HCT116 (cell line): ENCODE measurements around the gene FARP1. TPM values are rescaled to one million over a fixed set of nuclear protein-coding genes. Genes with fewer than 3 reads are reported as not detected.

Experiments used
- ATAC-seq: fragments of 200-7000 bp; cut with Tn5 transposase; 2 replicates; pipeline ENCODE4 v1.9.1; 2020; ENCODE audit warnings: mild to moderate bottlenecking, moderate library complexity
- BruUV-seq: library from RNA; stranded (reverse); fragments of 400-500 nt; replicated peaks from 2 replicates; lab custom pipeline; 2021; lab: Mats Ljungman, UMichigan
- CTCF ChIA-PET: fragments of 300-600 bp; sonication (Branson Sonifier 250); formaldehyde crosslinking; loops from one replicate; lab custom pipeline; 2021; ENCODE audit warnings: antibody characterized with exemption; lab: Charles Lee
- POLR2A ChIA-PET: fragments of 300-600, 350-600 bp; sonication (Branson Sonifier 250); formaldehyde crosslinking; loops from one replicate; lab custom pipeline; 2021; ENCODE audit warnings: antibody characterized with exemption; lab: Charles Lee
- RAD21 ChIA-PET, 2 experiments: fragments of 300-600 bp; sonication (Branson Sonifier 250); formaldehyde crosslinking; loops; one replicate each; lab custom pipeline; 2023; ENCODE audit warnings: low total read pairs in 2 of 2; ENCODE audit not compliant: uncharacterized antibody in 2 of 2, unreplicated experiment in 2 of 2, low non-redundant PET in 1 of 2; lab: Charles Lee
- DNase-seq: peaks from one replicate; pipeline ENCODE4 v3.0.0-alpha.2; 2010; ENCODE audit warnings: low read depth, low spot score
- H2AFZ ChIP-seq: fragments of 200-600 bp; shearing (Covaris generic), sonication (generic); 2 replicates; pipeline ENCODE4 v1.6.1; 2017; ENCODE audit warnings: low read depth, mixed run types, mixed read lengths, antibody characterized with exemption, low read length; ENCODE audit not compliant: poor library complexity, severe bottlenecking
- H3K27ac ChIP-seq: 2 replicates; pipeline ENCODE4 v1.5.1; 2012; ENCODE audit warnings: low read depth, low read length
- H3K27me3 ChIP-seq: fragments of 200-600 bp; sonication (generic); 2 replicates; pipeline ENCODE4 v1.6.1; 2016; ENCODE audit warnings: mixed run types, low read length, mixed read lengths; ENCODE audit not compliant: insufficient read depth
- H3K36me3 ChIP-seq, 2 experiments: fragments of 200-500 bp in 1 of 2; fragments of 200-600 bp in 1 of 2; sonication (Bioruptor generic) in 1 of 2; sonication (generic) in 1 of 2; 2 replicates each; pipeline versions ENCODE4 v1.5.1 to v1.6.1; 2014 to 2016; ENCODE audit warnings: low read length in 2 of 2, inconsistent platforms in 1 of 2, mixed read lengths in 1 of 2, mixed run types in 1 of 2; ENCODE audit not compliant: insufficient read depth in 2 of 2, control insufficient read depth in 1 of 2
- H3K4me1 ChIP-seq, 2 experiments: fragments of 200-600 bp in 1 of 2; sonication (generic) in 1 of 2; 2 replicates each; pipeline versions ENCODE4 v1.5.1 to v1.6.1; 2012 to 2017; ENCODE audit warnings: low read length in 2 of 2, inconsistent platforms in 1 of 2, mild to moderate bottlenecking in 1 of 2, mixed read lengths in 1 of 2, mixed run types in 1 of 2, moderate library complexity in 1 of 2; ENCODE audit not compliant: insufficient read depth in 2 of 2, control insufficient read depth in 1 of 2
- H3K4me2 ChIP-seq: fragments of 200-600 bp; sonication (generic); 2 replicates; pipeline ENCODE4 v1.6.1; 2017; ENCODE audit warnings: mixed run types, low read length, mixed read lengths
- H3K4me3 ChIP-seq, 2 experiments: fragments of 200-600 bp in 1 of 2; sonication (generic) in 1 of 2; replicated peaks in 1 of 2; 2 replicates each; pipeline ENCODE4 v1.5.1; 2011 to 2016; ENCODE audit warnings: low read length in 2 of 2, control low read depth in 1 of 2, low read depth in 1 of 2, mild to moderate bottlenecking in 1 of 2, mixed read lengths in 1 of 2, mixed run types in 1 of 2
- H3K79me2 ChIP-seq: fragments of 200-600 bp; sonication (generic); 2 replicates; pipeline ENCODE4 v1.6.1; 2017; ENCODE audit warnings: mild to moderate bottlenecking, mixed run types, low read length, moderate library complexity, mixed read lengths; ENCODE audit not compliant: insufficient read depth
- H3K9ac ChIP-seq: fragments of 200-600 bp; sonication (generic); 2 replicates; pipeline ENCODE4 v1.6.1; 2016; ENCODE audit warnings: low read length, mixed read lengths
- H3K9me2 ChIP-seq: fragments of 200-600 bp; sonication (generic), shearing (Covaris generic); 2 replicates; pipeline ENCODE4 v1.6.1; 2017; ENCODE audit warnings: mixed run types, mild to moderate bottlenecking, moderate library complexity; ENCODE audit not compliant: insufficient read depth
- H3K9me3 ChIP-seq, 2 experiments: fragments of 200-500 bp in 1 of 2; fragments of 200-600 bp in 1 of 2; sonication (Bioruptor generic) in 1 of 2; sonication (generic) in 1 of 2; 2 replicates each; pipeline ENCODE4 v1.6.1; 2014 to 2017; ENCODE audit warnings: low read length in 2 of 2, mixed read lengths in 2 of 2, inconsistent platforms in 1 of 2, low read depth in 1 of 2, mild to moderate bottlenecking in 1 of 2, mixed run types in 1 of 2, moderate library complexity in 1 of 2; ENCODE audit not compliant: control insufficient read depth in 1 of 2, insufficient read depth in 1 of 2
- H4K20me1 ChIP-seq: fragments of 200-600 bp; sonication (generic), shearing (Covaris generic); 2 replicates; pipeline ENCODE4 v1.6.1; 2017; ENCODE audit warnings: mixed run types, mild to moderate bottlenecking, moderate library complexity; ENCODE audit not compliant: insufficient read depth
- ELF1 ChIP-seq: IDR thresholded peaks from 2 replicates; pipeline ENCODE4 v1.6.1; 2012; ENCODE audit warnings: low read depth, borderline replicate concordance
- EZH2 ChIP-seq: fragments of 200-600 bp; sonication (generic); IDR thresholded peaks from 2 replicates; pipeline ENCODE4 v1.6.1; 2017; ENCODE audit warnings: antibody characterized with exemption, mixed run types
- EZH2phosphoT487 ChIP-seq: fragments of 200-600 bp; IDR thresholded peaks from 2 replicates; pipeline ENCODE4 v1.6.1; 2018; ENCODE audit warnings: antibody characterized with exemption, borderline replicate concordance
- FOSL1 ChIP-seq: IDR thresholded peaks from 2 replicates; pipeline ENCODE4 v1.6.1; 2012; ENCODE audit warnings: low read depth
- POLR2A ChIP-seq: IDR thresholded peaks from 2 replicates; pipeline ENCODE4 v1.7.0; 2011; ENCODE audit warnings: borderline replicate concordance; ENCODE audit not compliant: insufficient read depth, insufficient read length; ENCODE audit errors: extremely low read depth
- POLR2AphosphoS5 ChIP-seq: IDR thresholded peaks from 2 replicates; pipeline ENCODE4 v1.6.1; 2011; ENCODE audit warnings: mild to moderate bottlenecking, low read depth, low read length, moderate library complexity
- SP1 ChIP-seq: IDR thresholded peaks from 2 replicates; pipeline ENCODE4 v1.6.1; 2012; ENCODE audit warnings: low read depth
- SRF ChIP-seq: IDR thresholded peaks from 2 replicates; pipeline ENCODE4 v1.6.1; 2012; ENCODE audit warnings: low read depth
- YY1 ChIP-seq: IDR thresholded peaks from 2 replicates; pipeline ENCODE4 v1.6.1; 2011; ENCODE audit warnings: low read length, low read depth, moderate library complexity, mild to moderate bottlenecking; ENCODE audit not compliant: insufficient replicate concordance; ENCODE audit errors: extremely low read depth
- ZFX ChIP-seq: fragments of 450-650 bp; IDR thresholded peaks from 2 replicates; pipeline ENCODE4 v1.6.1; 2017
- intact Hi-C: fragments of 100-400 bp; cut with micrococcal nuclease; formaldehyde crosslinking; loops from 2 replicates; pipeline ENCODE4 v1.10.0; 2022
- total RNA-seq: library from RNA; stranded (reverse); gene quantifications from one replicate; pipeline ENCODE4 v1.2.1, GENCODE V29; 2021; ENCODE audit not compliant: unreplicated experiment
- TF ChIP-seq, protein P1 (sequence below): IDR thresholded peaks from 2 replicates; pipeline ENCODE4 v1.6.1; 2011; ENCODE audit warnings: mild to moderate bottlenecking, low read length, moderate library complexity; ENCODE audit not compliant: insufficient replicate concordance; ENCODE audit errors: extremely low read depth
- TF ChIP-seq, protein P2 (sequence below), 3 experiments: fragments of 200-600 bp in 1 of 3; sonication (generic) in 1 of 3; IDR thresholded peaks in 2 of 3; conservative IDR thresholded peaks in 1 of 3; 2 replicates each; pipeline ENCODE4 v1.5.1; 2012 to 2017; ENCODE audit warnings: low read depth in 2 of 3, low read length in 2 of 3, antibody characterized with exemption in 1 of 3, borderline replicate concordance in 1 of 3, control low read depth in 1 of 3, mild to moderate bottlenecking in 1 of 3, mixed read lengths in 1 of 3, mixed run types in 1 of 3, moderate library complexity in 1 of 3; ENCODE audit not compliant: insufficient read depth in 1 of 3

The FARP1 gene
- total RNA-seq, 1 experiment from 2014 or later, result 30.5 TPM

DNA sequence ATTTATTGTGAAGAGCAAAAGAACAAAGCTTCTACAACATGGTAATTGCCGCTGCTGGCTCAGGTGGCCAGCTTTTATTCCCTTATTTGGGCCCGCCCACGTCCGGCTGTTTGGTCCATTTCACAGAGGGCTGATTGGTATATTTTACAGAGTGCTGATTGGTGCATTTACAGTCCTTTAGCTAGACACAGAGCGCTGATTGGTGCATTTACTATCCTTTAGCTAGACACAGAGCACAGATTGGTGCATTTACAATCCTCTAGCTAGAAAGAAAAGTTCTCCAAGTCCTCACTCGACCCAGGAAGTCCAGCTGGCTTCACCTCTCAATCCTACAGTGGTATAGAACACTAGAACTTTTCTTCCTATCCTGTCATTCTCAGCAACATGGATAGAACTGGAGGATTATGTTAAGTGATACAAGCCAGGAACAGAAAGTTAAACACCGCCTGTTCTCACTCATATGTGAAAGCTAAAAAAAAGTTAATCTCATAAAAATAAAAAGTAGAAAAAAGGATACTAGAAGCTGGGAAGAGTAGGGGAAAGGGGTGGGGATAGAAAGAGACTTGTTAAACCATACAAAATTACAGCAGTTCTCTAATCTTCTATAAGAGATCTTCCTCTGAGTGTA lies 33.6 kb upstream of the FARP1 start:
- POLR2A ChIA-PET, result no interaction called here
- no peak for DNase-seq

DNA sequence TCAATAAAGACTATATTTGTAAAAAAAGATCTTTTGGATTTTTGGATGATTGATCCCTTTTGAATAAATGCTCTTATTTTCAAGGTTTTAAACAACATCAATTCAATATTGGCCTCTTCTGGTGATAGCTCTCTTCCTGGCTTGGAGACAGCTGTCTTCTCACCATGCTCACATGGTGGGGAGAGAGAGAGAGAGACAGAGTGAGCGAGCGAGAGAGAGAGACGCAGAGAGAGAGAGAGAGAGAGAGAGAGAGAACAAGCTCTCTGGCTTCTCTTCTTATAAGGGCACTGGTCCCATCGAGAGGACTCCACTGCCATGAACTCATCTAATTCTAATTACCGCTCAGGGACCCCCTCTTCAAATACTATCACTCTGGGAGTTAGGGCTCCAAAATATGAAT lies 32.1 kb upstream of the FARP1 start:
- Histone ChIP-seq H2AFZ (no peak overlapping the region), H3K27ac (no peak overlapping the region), H3K27me3 (no peaks in the 10 kb centered on the region), H3K79me2 (no peaks in the 10 kb centered on the region), H3K4me3 (no peak overlapping the region), H3K4me2 (no peak overlapping the region), H4K20me1 (no peaks in the 10 kb centered on the region), H3K9ac (no peak overlapping the region), H3K9me3 (no peaks in the 10 kb centered on the region), H3K9me2 (no peaks in the 10 kb centered on the region), H3K36me3 (no peaks in the 10 kb centered on the region), H3K4me1 (no peaks in the 10 kb centered on the region)
- no TSS peak for BruUV-seq
- CTCF ChIA-PET, result no interaction called here
- DNase-seq (no peak), ATAC-seq (no peak)
- RAD21 ChIA-PET, result no interaction called here
- intact Hi-C loops, result loop anchor here (10.0 kb wide), 1 partner anchor 256 kb away; no protein-coding TSS in a partner anchor
- POLR2A ChIA-PET, result no interaction called here
- TF ChIP-seq, protein P1, sequence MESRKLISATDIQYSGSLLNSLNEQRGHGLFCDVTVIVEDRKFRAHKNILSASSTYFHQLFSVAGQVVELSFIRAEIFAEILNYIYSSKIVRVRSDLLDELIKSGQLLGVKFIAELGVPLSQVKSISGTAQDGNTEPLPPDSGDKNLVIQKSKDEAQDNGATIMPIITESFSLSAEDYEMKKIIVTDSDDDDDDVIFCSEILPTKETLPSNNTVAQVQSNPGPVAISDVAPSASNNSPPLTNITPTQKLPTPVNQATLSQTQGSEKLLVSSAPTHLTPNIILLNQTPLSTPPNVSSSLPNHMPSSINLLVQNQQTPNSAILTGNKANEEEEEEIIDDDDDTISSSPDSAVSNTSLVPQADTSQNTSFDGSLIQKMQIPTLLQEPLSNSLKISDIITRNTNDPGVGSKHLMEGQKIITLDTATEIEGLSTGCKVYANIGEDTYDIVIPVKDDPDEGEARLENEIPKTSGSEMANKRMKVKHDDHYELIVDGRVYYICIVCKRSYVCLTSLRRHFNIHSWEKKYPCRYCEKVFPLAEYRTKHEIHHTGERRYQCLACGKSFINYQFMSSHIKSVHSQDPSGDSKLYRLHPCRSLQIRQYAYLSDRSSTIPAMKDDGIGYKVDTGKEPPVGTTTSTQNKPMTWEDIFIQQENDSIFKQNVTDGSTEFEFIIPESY, result no peak
- TF ChIP-seq YY1, result no peak
- no peak for TF ChIP-seq EZH2phosphoT487
- no peak for TF ChIP-seq POLR2A
- no peak for TF ChIP-seq EZH2
- TF ChIP-seq ELF1, result no peak
- no peak for TF ChIP-seq POLR2AphosphoS5
- TF ChIP-seq, protein P2, sequence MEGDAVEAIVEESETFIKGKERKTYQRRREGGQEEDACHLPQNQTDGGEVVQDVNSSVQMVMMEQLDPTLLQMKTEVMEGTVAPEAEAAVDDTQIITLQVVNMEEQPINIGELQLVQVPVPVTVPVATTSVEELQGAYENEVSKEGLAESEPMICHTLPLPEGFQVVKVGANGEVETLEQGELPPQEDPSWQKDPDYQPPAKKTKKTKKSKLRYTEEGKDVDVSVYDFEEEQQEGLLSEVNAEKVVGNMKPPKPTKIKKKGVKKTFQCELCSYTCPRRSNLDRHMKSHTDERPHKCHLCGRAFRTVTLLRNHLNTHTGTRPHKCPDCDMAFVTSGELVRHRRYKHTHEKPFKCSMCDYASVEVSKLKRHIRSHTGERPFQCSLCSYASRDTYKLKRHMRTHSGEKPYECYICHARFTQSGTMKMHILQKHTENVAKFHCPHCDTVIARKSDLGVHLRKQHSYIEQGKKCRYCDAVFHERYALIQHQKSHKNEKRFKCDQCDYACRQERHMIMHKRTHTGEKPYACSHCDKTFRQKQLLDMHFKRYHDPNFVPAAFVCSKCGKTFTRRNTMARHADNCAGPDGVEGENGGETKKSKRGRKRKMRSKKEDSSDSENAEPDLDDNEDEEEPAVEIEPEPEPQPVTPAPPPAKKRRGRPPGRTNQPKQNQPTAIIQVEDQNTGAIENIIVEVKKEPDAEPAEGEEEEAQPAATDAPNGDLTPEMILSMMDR (IDR thresholded peaks at IDR 0.05 in 2 of 3, conservative IDR thresholded peaks at IDR 0.05 in 1 of 3; ENCODE audit: borderline replicate concordance in 1 of 3, insufficient read depth in 1 of 3, low read depth in 2 of 3, low read length in 2 of 3), result no peak
- no peak for TF ChIP-seq SP1

More for the DNA sequence above, 33.6 kb upstream of the FARP1 start:
- no peaks in the 10 kb centered on the region for H4K20me1 ChIP-seq
- no peaks in the 10 kb centered on the region for H3K4me1 ChIP-seq
- no peaks in the 10 kb centered on the region for H3K27me3 ChIP-seq
- no peaks in the 10 kb centered on the region for H3K36me3 ChIP-seq
- TF ChIP-seq FOSL1 (no peak), SRF (no peak), SP1 (no peak), ZFX (no peak)
- TF ChIP-seq, protein P2 (IDR thresholded peaks at IDR 0.05 in 2 of 3, conservative IDR thresholded peaks at IDR 0.05 in 1 of 3; ENCODE audit: borderline replicate concordance in 1 of 3, insufficient read depth in 1 of 3, low read depth in 2 of 3, low read length in 2 of 3), result no peak
- ChIA-PET CTCF (no interaction called here), RAD21 (interaction anchor here in 1 of 2 experiments (0.7 kb wide), 1 partner anchor 786 kb away, joined by 3 read pairs; no protein-coding TSS in a partner anchor)
- no peak overlapping the region for H3K4me3 ChIP-seq
- no peak overlapping the region for H2AFZ ChIP-seq
- intact Hi-C loops, result no loop called here
- no peak overlapping the region for H3K27ac ChIP-seq
- H3K9me3 ChIP-seq, result no peaks in the 10 kb centered on the region
- no peak for ATAC-seq
- BruUV-seq, result no TSS peak
- H3K9me2 ChIP-seq, result no peaks in the 10 kb centered on the region
- H3K9ac ChIP-seq, result no peak overlapping the region
- no peak overlapping the region for H3K4me2 ChIP-seq
- H3K79me2 ChIP-seq, result no peaks in the 10 kb centered on the region
